Measurements from ENCODE around the gene SPATA46.

The SPATA46 gene

GRCh38 chr1:162416909-162417308 lies 40.3 kb upstream of the SPATA46 start:
- Histone ChIP-seq H3K4me1 (ENCODE audit: control insufficient read depth, low read length) (no peaks in the 10 kb centered on the region), H4K20me1 (ENCODE audit: control insufficient read depth, insufficient read depth, low read depth, low read length) (no peaks in the 10 kb centered on the region), H3K79me2 (ENCODE audit: control insufficient read depth, low read length) (no peaks in the 10 kb centered on the region), H3K9me3 (ENCODE audit: control insufficient read depth, insufficient read depth, low read length) (no peaks in the 10 kb centered on the region), H3K27ac (ENCODE audit: low read depth, low read length) (no peak overlapping the region), H3K9me2 (replicated peaks; ENCODE audit: control insufficient read depth, low read length) (no peaks in the 10 kb centered on the region), H3K4me2 (ENCODE audit: low read length) (no peak overlapping the region), H3K36me3 (ENCODE audit: control insufficient read depth, low read length) (no peaks in the 10 kb centered on the region), H3F3A (ENCODE audit: control insufficient read depth, insufficient read depth) (no peaks in the 10 kb centered on the region), H3K27me3 (ENCODE audit: control insufficient read depth, low read length) (no peaks in the 10 kb centered on the region), H3K4me3 (ENCODE audit: low read length) (no peak overlapping the region)
- TF ChIP-seq CTCF (IDR thresholded peaks at IDR 0.05; ENCODE audit: low read depth, low read length, poor library complexity, severe bottlenecking): no peak
- no peak for TF ChIP-seq EZH2phosphoT487 (IDR thresholded peaks at IDR 0.05; ENCODE audit: borderline replicate concordance, low read length)

GRCh38 chr1:162416215-162416614 lies 39.6 kb upstream of the SPATA46 start:
- H3K9me3 ChIP-seq (ENCODE audit: control insufficient read depth, insufficient read depth, low read length): no peaks in the 10 kb centered on the region
- H3K9me2 ChIP-seq (replicated peaks; ENCODE audit: control insufficient read depth, low read length): no peaks in the 10 kb centered on the region
- TF ChIP-seq CTCF (IDR thresholded peaks at IDR 0.05; ENCODE audit: low read depth, low read length, poor library complexity, severe bottlenecking) (no peak), EZH2phosphoT487 (IDR thresholded peaks at IDR 0.05; ENCODE audit: borderline replicate concordance, low read length) (no peak)
- no peak overlapping the region for H3K27ac ChIP-seq (ENCODE audit: low read depth, low read length)
- H3K4me2 ChIP-seq (ENCODE audit: low read length): no peak overlapping the region
- H3K27me3 ChIP-seq (ENCODE audit: control insufficient read depth, low read length): no peaks in the 10 kb centered on the region
- no peak overlapping the region for H3K4me3 ChIP-seq (ENCODE audit: low read length)
- H3K4me1 ChIP-seq (ENCODE audit: control insufficient read depth, low read length): no peaks in the 10 kb centered on the region
- H3K36me3 ChIP-seq (ENCODE audit: control insufficient read depth, low read length): no peaks in the 10 kb centered on the region
- no peaks in the 10 kb centered on the region for H4K20me1 ChIP-seq (ENCODE audit: control insufficient read depth, insufficient read depth, low read depth, low read length)
- H3K79me2 ChIP-seq (ENCODE audit: control insufficient read depth, low read length): no peaks in the 10 kb centered on the region
- H3F3A ChIP-seq (ENCODE audit: control insufficient read depth, insufficient read depth): no peaks in the 10 kb centered on the region

GRCh38 chr1:162412002-162412401 lies 35.3 kb upstream of the SPATA46 start, which contains the start of gene SH2D1B:
SH2D1B (minus strand) TSS chr1:162412136; CDS start chr1:162412016, 120 bp downstream.
- no peaks in the 10 kb centered on the region for H3K9me2 ChIP-seq (replicated peaks; ENCODE audit: control insufficient read depth, low read length)
- no peaks in the 10 kb centered on the region for H3K4me1 ChIP-seq (ENCODE audit: control insufficient read depth, low read length)
- no peaks in the 10 kb centered on the region for H4K20me1 ChIP-seq (ENCODE audit: control insufficient read depth, insufficient read depth, low read depth, low read length)
- H3K27ac ChIP-seq (ENCODE audit: low read depth, low read length): no peak within 1 kb of the TSS
- H3K27me3 ChIP-seq (ENCODE audit: control insufficient read depth, low read length): no peaks in the 10 kb centered on the region
- no peaks in the 10 kb centered on the region for H3K79me2 ChIP-seq (ENCODE audit: control insufficient read depth, low read length)
- H3K36me3 ChIP-seq (ENCODE audit: control insufficient read depth, low read length): no peaks in the 10 kb centered on the region
- no peak within 1 kb of the TSS for H3K4me2 ChIP-seq (ENCODE audit: low read length)
- H3F3A ChIP-seq (ENCODE audit: control insufficient read depth, insufficient read depth): no peaks in the 10 kb centered on the region
- H3K9me3 ChIP-seq (ENCODE audit: control insufficient read depth, insufficient read depth, low read length): no peaks in the 10 kb centered on the region
- no peak within 1 kb of the TSS for H3K4me3 ChIP-seq (ENCODE audit: low read length)
- TF ChIP-seq CTCF (IDR thresholded peaks at IDR 0.05; ENCODE audit: low read depth, low read length, poor library complexity, severe bottlenecking): no peak
- no peak for TF ChIP-seq EZH2phosphoT487 (IDR thresholded peaks at IDR 0.05; ENCODE audit: borderline replicate concordance, low read length)
